ENCODE data around the gene ENDOD1.
"Not testable (repeated sequence)": the region's sequence is repeated elsewhere in the genome, so short reads cannot be mapped to it uniquely, and the experiment has no call there.

ENDOD1 gene, protein sequence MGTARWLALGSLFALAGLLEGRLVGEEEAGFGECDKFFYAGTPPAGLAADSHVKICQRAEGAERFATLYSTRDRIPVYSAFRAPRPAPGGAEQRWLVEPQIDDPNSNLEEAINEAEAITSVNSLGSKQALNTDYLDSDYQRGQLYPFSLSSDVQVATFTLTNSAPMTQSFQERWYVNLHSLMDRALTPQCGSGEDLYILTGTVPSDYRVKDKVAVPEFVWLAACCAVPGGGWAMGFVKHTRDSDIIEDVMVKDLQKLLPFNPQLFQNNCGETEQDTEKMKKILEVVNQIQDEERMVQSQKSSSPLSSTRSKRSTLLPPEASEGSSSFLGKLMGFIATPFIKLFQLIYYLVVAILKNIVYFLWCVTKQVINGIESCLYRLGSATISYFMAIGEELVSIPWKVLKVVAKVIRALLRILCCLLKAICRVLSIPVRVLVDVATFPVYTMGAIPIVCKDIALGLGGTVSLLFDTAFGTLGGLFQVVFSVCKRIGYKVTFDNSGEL

DNA sequence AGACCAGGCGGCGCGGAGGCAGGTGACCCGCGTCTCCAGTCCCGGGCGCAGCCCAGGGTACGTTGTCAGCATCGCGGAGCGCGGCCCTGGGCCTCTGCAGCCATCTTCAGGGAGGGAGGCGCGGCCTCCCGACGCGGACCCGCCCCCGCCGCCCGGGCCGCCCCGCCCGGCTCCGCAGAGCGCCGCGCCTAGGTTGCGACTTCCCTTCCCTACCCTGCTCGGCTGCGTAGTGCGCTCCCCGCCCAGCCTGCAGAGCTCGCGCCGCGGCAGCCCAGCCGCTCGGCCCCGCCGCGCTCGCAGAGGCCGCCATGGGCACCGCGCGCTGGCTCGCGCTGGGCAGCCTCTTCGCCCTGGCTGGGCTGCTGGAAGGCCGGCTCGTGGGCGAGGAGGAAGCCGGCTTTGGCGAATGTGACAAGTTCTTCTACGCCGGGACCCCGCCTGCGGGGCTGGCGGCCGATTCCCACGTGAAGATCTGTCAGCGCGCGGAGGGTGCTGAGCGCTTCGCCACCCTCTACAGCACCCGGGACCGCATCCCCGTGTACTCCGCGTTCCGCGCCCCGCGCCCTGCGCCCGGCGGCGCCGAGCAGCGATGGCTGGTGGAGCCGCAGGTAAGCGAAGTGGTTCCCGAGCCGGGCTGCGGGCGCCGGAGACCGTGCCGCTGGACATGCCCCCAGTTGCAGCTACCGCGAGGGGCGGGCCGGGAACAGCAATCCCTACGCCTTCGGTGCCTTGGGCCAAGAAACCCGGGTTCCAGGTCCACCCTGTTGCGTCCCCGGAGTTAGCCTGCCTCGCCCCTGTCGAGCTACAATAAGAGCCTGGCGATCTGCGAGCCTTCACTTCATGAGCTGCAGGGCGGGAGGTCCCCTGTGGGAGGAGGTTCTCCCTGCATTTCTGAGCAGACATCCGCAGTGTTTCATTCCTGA, at the start of gene ENDOD1:
Gene ENDOD1, plus strand, starts transcription at position 227 of the 923 bp plus-strand sequence. Its CDS starts 82 bp downstream, at position 309.
- DNase-seq = peak; percentile 69

DNA sequence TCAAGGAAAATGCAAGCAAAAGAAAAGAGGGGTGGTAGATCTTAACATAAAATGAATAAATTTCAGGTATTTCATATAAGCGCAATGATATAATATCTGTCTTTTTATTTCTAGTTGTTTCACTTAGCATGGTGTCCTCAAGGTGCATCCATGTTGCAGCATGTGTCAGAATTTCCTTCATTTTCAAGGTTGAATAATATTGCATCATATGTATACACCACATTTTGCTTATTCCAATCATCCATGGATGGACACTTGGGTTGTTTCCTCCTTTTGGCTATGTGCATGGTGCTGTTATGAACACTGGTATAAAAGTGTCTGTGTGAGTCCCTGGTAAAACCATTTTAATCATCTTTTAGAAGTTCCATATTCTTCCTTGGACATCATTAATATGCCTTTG, 47.4 kb upstream of the ENDOD1 start:
- no peak for DNase-seq

DNA sequence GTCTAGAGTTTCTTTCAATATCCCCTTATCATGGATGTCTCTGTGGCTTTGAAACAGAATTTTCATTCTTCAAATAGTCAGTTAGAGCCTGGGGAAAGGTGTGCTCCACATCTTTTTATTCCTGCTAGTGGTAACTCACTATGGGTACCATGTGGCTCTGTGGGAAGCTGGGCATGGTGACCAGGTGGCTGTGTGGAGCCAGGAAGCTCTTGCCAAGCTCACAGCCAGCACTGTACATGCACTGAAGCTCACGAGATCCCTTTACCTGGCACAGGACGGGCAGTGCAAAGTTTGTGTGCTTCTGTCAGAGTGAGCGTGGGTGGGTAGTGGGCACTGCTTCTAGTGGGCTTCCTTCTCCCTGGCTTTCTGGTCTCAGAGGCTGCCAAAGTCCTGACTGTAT, 46.7 kb upstream of the ENDOD1 start:
- DNase-seq = no peak

DNA sequence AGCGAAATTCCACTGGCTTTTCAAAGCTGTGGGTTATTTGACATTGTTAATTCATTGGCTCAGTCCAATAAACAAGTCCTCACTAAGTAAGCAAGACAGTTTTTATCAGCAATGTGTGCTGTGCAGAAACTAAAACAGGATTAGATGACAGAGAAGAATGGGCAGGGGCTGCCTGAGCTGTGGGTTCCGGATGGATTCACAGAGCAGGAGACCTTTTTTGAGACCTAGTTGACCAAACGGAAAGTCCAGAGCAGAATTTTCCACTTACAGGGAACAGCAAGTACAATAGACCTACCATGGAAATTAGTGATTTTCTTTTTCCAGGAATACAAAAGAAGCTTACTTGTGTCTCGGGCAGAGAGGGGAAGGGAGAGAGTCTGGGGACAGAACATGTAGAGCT, 45.6 kb upstream of the ENDOD1 start:
- DNase-seq = no peak

DNA sequence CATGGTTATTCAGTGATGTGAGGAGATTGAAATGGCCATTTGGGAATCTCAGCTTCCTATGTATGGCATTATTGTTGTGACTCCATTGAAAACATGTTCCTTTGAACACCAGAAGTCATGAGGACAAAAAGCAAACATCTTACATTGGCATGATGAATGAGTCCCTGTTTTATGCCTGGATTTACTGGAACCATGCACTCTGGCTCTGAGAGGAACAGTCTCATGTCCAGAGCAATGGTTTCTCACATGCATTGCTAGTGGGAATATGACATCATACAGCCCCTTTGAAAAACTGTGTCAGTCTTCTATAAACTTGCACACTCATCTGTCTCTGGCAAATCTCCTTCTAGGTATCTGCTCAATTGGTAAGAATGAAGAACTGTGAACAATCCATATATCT, 43.8 kb upstream of the ENDOD1 start:
- no peak for DNase-seq

DNA sequence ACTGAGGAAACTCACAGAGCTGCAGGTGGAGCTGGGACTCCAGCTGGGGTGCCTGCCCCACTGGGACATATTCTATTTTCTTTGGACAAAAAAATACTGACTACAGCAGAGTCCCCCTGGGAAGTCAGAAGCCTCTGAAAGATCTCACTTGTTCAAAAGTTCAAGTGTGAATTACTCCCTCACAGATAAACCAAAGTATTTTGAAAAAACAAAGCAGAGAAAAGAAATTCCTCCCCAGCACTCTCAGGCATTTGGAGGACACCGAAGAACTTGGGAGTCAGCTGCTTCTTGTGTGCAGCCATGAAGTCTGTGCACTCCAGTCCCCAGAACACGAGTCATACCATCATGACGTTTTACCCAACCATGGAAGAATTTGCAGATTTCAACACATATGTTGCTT, 40.5 kb upstream of the ENDOD1 start, which contains the start of gene KDM4F:
Gene KDM4F, plus strand, starts transcription at position 301 of the 400 bp plus-strand sequence.
- DNase-seq = not testable (repeated sequence)

DNA sequence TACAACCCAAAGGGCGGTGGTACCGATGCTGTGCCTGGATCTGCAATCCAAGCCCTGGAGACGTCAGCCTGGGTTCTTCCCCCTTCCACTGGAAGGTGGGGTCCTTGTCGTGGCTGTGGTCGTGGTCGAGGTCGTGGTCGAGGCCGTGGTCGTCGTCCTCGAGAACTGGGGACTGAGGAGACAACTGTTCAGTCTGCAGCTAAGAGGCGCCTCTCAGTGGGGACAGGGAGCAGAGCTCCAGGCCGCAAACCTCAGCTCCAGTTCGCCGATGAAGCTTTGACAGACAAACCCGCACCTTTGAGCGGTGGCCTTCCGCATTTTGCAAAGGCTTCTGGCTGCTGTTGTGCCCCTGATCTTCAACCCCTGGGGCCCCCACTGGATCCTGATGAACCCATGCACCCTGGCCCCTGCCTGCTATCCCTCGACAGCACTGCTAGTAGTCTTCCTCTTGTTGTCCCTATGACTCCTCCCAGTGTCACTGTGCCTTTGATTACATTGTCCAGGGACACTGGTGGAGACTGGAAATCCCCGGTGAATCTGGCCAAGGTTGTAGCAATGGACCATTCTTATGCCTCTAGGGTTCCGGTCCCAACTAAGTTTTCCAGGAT, 38.9 kb upstream of the ENDOD1 start:
- DNase-seq = no peak

DNA sequence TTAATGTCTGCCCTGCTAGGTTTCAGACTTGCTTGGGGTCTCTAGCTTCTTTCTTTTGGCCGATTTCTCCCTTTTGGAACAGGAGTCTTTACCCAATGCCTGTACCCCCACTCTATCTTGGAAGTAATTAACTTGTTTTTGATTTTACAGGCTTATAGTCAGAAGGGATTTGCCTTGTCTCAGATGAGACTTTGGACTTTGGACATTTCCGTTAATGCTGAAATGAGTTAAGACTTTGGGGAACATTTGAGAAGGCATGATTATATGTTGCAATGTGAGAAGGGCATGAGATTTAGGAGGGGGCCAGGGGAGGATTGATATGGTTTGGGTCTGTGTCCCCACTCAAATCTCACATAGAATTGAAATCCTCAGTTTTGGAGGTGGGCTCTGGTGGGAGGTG, 35.3 kb upstream of the ENDOD1 start:
- no peak for DNase-seq

DNA sequence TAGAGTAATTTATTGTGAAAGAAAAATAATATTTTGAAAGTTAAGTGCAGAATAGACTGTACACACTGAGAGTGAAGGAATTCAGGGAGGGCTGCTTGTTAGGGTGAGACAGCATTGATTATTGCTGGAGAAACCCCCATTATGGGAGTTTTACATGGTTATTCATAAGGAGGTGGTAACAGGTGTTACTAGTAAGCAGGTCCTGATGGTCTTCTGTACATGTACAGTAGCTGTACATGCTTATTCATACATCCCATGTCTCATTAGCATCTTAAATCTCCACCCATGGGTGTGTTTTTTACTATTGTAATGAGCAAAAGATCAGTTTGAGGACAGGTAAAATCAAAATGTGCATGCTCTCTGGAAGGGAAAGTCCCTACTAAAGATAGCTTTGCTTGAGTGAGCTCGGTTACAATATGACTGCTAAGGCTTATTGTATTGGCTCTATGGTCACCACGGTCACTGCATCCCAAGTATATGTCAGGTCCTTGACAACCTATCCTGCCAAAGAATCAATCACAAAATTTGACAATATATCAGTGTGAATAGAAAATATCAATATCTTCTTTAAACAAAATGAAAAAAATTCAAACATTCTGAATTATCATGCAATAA, 34.3 kb upstream of the ENDOD1 start:
- DNase-seq = no peak

DNA sequence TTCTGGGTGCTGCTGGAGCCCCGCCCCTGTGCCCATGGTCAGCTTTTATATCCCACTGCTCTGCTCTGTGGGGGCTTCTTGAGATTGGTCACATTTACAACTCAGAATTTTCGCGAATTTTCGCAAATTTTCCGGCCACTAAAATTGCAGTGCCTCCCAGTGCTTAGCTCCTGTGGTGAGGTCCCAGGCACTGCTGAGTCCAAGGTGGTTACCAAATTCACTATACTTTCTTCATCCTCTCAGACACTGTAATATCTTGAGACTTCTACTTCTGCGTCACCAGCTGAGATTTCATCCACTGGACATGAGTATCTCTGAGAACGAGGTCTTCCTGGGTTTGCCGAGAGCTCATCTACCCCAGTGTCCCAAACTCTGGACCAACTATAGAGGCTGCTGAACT, 31.7 kb upstream of the ENDOD1 start:
- no peak for DNase-seq

DNA sequence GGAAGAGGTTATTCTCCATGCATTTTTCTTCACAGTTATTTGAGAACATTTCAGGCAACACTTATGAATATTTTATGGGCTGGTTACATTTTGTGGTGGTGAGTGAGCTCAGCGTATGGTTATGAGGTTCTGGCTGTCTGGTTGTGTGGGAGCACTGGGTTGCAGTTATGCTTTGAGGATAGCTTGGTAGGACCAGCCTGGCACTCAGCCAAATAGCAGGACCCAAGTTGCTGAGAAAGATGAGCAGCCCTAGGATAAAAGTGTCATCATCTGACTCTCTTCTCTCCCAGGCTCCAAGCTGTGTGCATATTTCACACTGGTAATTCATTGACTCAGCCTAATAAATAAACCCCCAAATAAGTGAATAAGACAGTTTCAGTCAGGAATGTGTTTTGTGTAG, 31.0 kb upstream of the ENDOD1 start:
- no peak for DNase-seq

DNA sequence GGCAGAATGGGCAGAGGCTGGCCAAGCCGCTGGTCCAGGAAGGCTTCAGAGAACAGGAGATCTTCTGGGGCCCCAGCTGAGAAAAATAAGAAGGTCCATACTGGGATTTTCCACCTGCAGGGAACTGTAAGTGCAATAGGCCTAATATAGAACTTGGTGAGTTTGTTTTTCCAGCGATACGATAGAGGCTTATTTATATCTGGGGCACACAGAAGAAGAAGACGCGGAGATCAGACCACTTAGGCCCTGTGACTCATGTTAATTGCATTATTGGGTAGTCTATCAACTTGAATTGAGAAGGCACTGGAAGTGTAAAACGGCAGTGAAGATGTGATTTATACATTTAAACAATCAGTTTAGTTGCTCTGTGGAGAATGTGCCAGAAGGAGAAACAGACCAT, 30.6 kb upstream of the ENDOD1 start:
- no peak for DNase-seq

DNA sequence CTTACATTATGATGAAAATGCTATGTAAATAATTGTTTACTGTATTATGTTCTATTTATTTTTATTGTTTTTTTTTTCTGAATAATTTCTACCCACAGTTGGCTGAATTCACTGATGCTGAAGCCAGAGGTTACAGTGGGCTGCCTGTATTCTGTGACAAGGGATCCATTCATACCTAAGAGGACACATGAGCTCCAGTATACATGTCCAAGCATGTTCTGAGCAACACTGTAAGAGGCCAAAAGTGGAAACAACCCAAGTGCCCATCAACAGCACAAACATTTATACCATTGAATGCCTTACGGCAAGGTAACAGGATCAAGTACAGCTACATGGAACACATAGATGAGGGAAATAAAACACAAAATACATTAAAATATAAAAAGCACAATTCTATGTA, 24.3 kb upstream of the ENDOD1 start:
- peak; percentile 56 for DNase-seq

DNA sequence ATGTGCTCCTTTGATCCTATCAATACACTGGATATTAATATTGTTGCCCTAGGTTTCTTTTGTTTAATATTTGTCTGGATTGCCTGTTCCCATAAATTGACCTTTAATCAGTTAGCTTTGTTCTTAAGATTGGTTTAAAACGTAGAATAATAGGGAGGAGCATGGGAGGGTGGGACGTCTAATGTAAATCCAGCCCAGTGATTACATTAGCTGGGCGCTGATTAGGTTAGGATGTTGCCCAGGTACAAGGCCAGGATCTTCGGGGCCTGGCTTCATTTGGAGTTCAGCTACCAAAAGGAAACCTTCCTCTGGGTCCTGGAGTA, 23.0 kb upstream of the ENDOD1 start, which contains the start of gene SRSF8:
Gene SRSF8, plus strand, starts transcription at position 204 of the 323 bp plus-strand sequence. CDS start 308 bp downstream, outside the sequence.
- no peak for DNase-seq

DNA sequence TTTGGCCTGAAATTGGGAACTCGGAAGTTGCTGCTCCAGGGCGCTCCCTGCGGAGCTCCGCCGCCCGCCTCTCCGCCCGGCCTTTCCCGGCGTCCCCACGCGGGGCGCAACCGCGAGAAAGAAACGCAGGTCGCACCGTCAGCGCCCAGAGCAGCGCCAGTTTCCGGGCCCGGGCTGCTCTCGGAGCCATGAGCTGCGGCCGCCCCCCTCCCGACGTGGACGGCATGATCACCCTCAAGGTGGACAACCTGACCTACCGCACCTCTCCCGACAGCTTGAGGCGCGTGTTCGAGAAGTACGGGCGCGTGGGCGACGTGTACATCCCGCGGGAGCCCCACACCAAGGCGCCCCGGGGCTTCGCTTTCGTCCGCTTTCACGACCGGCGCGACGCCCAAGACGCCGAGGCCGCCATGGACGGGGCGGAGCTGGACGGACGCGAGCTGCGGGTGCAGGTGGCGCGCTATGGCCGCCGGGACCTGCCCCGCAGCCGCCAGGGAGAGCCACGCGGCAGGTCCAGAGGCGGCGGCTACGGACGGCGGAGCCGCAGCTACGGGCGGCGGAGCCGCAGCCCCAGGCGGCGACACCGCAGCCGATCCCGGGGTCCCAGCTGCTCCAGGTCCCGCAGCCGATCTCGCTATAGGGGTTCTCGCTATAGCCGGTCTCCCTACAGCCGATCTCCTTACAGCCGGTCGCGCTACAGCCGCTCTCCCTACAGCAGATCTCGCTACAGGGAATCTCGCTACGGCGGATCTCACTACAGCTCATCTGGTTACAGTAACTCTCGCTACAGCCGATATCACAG, 22.4 kb upstream of the ENDOD1 start:
- DNase-seq = peak; percentile 81

DNA sequence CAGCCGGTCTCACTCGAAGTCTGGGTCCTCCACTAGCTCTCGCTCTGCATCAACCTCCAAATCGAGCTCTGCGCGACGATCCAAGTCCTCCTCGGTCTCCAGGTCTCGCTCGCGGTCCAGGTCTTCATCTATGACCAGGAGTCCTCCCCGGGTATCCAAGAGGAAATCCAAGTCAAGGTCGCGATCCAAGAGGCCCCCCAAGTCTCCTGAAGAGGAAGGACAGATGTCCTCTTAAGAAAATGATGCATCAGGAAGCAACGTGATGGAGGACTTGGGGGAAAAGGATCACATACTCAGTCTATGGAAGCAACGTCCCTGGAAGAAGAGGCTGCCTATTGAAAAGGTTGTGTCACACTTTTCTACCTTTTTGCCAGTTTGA, 21.8 kb upstream of the ENDOD1 start:
- DNase-seq = peak; percentile 81

DNA sequence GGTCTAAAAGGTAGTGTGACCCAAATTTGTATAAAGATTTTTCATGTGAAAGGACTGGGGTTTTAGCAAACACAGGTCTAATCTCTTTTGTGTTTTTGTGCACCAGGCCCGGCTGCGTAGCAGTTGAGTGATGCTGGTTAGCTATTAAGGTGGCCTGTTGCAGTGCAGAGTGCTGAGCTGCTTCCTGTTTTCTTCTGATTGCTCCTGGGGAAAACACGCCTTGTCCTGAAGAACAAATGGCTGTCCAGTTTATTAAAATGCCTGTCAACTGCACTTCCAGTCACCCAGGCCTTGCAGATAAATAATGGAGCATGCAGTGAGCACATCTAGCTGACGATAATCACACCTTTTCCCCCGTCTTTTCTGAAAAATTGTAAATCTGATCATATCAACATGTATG, 21.1 kb upstream of the ENDOD1 start:
- DNase-seq = peak; percentile 90

DNA sequence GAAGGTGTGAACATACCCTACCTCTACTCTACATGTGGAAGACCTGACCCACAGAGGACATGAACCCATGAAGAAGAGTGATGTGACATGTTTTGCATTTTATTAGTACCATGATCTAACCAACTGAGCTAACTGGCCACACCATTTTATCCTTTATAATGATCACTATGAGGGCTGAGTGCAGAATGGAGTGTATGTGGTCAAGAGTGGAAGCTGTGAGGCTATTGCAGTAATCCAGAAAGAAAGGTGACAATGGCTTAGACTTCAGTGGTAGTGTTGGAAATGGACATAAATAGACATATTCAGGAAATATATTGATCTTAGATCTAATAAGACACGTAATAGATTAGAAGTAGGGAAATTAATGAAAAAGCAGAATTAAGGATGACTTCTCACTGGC, 19.2 kb upstream of the ENDOD1 start:
- no peak for DNase-seq

DNA sequence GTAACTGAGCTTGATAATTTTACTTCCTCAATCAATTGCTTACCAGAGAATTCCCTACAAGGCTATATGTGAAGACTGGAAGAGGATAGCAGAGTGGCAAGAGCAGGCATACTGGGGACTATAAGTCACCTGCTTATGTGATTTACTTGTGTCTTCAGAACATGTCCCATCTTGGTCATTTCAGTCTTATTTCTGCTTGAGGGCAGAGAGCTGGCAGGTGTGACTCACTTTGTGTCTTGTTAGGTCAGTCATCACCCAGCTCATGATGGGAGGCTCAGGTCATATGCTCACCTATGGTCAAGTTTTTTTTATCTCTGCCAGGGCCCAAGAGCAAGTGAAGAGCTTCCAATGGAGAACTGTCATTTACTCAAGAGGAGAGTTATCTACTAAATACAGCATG, 16.7 kb upstream of the ENDOD1 start:
- DNase-seq = no peak

DNA sequence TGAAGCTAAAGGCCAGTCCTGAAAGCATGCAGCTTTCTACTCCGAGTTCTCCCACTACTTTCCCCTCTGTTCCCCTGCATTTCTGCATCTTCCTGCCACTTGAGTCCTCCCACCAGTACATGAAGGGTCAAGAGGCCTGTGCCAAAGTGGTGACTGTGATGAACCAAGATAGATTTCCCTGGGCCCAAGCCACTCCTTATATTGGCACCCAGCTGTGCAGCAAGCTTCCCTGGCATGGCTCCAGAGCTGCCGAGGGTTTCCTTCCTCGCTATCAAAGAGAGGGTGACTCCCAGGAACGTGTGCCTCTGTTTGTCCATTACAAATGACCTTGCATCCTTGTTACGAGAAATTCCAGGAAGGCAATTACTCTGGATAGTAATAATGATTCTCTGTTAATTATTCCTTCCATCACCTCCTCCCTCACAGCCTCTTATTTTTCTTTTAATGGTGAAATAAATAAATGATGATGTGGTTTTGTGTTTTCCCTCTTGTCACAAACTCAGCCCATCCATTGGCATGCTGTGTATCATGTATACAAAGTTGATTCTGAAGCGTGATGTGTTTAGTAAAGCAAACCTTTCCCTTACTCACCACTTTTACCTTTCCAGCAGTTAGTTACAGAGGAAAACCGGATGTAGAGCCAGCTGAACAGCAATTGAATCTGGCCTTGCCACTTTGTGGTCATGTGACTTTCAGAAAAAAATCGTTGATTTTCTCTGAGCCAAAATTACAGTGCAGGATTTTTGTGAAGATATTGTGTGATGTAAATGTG, 14.7 kb upstream of the ENDOD1 start:
- DNase-seq = peak; percentile 49

DNA sequence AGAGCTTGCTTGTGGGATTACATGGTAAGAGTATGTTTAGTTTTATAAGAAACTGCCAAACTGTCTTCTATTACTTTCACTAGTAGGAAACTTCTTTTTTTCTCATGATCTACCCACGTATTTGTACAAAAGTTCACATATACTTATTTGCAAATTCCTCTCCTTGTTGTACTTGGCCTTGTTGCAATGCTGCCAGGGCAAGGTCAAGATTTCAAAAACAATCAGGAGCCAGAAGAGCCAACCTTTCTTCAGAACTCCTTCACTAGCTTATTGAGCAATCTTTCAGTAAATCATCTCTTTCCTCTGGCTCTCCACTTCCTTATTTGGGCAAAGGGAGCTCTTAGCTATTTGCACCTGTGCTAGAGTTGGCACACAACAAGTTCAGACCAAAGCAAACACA, 13.2 kb upstream of the ENDOD1 start:
- no peak for DNase-seq
